Activated CD4-positive, CD25-positive, alpha-beta regulatory T cell treated with anti-CD3 and anti-CD28 coated beads, Interleukin-2, amount 50 U/mL, for 16 hours (primary cell): ENCODE data around the gene FAHD2A.
"Not testable (repeated sequence)": the region's sequence is repeated elsewhere in the genome, so short reads cannot be mapped to it uniquely, and the experiment has no call there.

ENCODE experiments used
- DNase-seq: peaks from one replicate; pipeline ENCODE4 v3.0.0-alpha.2; 2020; ENCODE audit warnings: low read depth, low spot score

Gene FAHD2A

DNA sequence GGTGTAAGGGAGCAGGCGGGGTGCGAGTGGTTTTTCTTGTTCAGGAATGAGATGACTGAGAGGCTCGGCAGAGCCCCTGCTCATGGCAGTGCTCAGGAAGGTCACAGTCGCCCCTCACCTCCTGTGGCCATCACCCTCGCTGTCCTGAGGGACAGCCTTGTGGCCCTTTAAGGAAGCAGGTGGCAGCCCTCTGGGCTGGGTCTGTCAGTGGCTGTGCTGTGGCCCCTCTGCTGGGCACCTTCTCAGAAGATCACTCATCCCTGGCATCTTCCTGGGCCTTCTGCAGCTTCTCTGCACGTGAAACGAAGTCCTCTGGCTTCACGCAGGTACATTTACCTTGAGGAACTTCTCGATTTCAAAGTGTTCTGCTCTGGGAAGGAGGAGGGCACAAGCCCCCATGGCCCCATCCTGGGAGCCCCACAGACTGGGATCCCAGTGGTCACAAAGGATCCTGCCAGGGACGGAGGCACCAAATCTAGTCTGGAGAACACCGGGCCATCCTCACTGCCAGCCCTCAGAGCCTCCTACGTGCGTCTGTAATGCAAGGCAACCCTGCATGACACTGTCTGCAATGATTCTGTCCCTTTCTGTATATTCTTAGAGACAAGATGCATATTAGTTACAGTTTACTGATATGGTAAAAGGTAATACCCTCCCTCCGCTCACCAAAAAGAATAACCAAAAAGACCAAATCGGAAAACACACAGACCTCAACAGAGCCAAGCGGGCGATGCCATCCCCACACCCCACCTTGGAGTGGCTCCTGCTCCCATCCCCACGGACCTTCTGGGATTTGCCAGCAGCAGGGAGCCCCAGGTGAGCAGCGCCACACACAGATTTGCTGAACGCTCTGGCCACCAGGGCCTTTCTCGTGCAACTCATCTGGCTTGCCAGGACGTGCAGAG is 25.9 kb upstream of the FAHD2A start:
- no peak for DNase-seq

DNA sequence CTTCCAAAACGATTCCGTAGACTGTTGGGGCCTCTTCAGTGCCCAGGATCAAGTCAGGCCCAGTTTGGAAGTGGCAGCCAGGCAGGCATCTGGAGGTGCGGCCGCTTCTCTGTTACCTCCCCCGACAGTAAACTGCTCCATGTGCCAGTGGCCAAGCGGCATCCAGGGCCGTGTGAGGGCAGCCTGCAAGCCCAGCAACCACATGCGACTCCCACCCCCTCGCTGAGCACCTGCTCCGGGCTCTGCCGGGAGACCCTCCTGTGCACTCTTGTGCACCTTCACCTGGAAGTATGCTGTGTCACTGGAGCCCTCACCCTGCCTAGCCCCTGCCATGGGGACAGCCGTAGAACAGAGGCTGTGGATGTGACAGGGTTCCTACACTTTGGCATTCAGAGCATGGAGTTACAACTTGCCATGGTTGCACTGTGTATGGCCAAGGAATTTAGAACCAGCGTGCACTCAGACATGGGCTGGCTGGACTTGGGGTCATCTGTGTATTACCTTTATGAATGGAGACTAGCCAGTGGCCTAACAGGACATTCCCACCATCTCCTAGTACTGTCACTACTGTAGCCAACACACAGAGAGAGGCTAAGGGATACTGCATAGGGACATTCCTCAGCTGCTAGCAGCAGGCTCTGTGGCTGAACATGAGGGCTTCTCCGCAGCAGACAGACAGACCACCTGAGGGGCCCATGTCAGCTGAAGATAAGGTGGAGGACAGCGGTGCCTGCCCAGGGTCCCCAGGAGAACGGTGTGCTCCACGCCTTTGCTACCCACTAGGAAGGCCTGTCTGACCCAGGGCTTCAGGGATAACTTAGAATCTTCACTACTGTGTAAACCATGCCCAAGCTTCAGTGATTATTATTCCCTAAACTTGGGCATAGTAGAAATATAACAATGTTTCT is 25.0 kb upstream of the FAHD2A start:
- no peak for DNase-seq

DNA sequence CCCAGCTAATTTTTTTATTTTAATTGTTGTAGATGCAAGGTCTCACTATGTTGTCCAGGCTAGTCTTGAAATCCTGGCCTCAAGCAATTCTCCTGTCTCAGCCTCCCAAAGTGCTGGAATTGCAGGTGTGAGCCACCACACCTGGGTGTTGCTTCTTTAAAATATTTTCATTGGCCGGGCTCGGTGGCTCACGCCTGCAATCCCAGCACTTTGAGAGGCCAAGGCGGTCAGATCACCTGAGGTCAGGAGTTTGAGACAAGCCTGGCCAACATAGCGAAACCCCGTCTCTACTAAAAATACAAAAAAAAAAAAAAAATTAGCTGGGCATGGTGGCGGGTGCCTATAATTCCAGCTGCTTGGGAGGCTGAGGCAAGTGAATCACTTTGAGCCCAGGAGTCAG is 24.2 kb upstream of the FAHD2A start:
- not testable (repeated sequence) for DNase-seq

DNA sequence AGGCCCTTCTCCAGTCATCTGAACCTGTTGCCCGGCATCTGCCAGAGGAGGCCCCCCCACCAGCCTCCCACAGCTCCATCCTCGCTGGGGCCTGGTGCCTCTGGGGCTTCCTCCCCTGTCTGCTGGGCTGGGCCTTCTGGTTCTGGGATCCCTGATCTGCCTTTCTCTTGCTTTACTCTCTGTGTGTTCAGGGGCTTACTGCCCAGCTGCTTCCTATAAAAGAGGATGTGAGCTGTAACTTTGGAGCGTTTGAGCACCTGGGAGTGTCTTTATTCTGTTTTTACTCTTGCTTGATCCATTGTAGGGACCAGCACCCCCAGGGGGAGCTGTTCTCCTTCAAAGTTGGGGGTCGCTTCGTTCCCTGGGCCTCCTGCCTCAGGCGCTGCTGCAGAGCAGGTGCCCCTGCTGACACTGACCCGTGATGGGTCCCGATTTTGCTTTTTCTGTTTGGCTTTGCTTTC is 23.1 kb upstream of the FAHD2A start:
- no peak for DNase-seq

DNA sequence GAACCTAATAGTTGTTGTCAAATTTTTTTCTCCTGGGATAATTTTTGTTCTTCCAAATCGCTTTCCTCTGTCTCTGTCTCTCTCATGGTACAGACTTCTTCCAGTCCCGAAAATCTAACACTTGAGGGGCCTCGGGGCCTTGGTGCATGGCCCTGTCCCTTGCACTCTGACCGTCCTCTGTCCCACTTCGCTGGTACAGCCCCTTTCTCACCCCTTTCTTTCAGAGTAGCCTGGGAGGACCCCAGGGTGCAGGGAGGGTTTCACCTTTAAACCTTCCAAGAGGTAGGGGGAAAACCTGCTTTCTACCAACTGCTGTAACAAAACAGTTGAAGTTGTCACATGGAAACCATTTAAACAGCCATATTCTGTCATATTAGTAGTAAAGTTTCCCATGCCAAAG is 22.2 kb upstream of the FAHD2A start:
- no peak for DNase-seq

DNA sequence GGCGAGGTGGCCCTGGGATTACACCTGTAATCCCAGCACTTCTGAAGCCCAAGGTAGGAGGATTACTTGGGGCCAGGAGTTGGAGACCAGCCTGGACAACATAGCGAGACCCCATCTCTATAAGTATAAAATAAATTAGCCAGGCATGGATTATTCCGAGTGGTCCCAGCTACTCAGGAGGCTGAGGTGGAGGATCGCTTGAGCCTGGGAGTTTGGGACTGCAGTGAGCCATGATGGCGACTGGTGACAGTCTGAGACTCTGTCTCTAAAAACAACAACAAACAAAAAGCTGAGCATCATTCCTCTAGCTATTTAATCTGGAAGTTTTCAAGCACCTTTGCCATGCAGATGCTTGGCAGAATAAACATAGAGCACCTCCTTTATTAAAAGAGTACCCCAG is 21.8 kb upstream of the FAHD2A start:
- DNase-seq, result no peak

DNA sequence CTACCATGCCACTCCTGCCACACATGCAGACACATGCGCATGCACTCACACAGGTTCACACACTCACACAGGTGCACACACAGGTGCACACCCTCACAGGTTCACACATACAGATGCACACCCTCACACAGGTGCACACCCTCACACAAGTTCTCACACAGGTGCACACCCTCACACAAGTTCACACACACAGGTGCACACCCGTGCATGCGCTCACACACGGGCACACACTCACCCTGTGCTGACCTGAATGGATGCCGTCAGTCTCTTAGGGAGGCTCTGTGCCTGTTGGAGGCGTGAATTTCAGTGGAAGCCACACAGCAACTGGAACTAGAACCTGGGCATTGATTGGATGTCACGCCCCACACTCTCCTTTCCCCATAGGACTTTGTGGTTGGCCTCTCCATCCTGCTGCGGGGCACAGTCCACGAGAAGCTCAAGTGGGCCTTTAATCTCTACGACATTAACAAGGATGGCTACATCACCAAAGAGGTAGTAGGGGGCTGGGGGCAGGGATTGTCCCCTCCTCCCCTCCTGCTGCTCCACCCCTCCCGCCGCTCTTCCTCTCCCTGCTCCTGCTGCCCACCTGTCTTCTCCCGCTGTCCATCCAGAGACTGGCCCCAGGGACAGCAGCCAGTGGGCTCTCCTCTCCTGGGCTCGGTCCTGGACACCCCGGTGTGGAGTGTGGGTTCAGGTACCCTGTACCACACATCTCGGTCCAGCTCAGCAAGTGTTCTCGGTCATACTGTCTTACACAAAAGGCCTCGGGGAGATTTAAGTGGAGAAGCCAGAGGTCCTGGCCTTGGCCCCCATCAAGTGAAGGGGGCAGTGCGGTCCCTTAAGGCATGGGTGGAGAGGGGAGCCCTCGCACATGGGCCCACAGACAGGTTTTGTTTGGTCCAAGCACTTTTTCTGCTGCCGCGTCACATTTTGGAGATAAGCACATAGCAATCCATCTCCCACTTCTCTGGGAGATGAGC is 21.0 kb upstream of the FAHD2A start:
- DNase-seq, result no peak

DNA sequence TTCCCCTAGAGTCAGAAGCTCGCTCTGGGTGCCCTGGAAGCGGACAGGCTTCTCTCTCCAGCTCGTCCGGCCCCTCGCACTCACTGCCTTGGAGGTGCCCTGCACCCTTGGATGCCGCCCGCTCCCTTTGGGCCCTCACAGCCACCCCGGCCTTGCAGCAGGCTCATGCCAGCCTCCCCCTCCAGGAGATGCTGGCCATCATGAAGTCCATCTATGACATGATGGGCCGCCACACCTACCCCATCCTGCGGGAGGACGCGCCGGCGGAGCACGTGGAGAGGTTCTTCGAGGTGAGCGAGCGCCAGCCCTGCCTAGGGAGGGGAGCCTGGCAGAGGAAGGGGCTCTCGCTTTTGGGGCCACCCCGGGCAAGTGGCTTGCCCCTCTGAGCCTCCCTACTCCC is 20.3 kb upstream of the FAHD2A start:
- DNase-seq, result no peak

DNA sequence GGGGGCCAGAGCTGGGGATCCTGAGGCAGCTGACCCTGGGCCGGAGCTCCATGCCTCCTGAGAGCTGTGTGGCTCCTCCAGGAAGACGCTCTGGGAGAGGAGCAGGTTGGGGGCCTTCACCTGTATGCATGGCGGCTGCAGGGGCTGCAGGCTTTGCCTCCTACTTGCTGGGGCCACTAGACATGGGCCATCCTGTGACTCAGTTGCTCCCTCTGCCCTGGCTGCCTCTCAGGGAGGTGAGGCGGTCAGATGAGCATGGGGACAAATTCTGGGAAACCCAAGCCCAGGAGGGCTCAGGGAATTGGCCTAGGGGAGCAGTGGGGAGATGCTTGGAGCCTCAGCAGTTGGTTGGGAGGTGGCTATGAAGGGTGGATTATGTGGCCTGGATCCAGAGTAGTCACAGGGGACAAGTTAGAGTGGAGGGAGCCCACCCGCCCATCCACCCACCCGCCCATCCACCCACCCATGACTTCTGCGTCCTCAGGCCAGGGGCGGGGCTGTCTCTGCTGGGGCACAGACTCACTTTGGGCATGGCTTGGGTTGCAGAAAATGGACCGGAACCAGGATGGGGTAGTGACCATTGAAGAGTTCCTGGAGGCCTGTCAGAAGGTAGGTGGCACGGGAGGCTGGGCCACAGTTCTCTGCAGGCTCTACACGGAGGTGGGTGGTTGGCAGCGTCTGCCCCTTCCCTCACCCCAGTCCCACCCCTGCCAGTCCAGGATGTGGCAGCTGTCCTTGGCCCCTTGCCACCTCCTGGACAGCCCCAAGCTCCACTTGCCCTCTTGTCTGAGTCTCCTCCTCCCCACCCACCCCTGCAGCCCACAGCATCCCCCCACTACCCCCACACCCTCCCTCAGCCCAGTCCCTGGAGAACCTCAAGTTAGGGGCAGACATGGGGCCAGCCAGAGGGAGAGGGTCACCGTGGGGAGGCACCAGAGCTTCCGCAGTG is 19.5 kb upstream of the FAHD2A start:
- no peak for DNase-seq

DNA sequence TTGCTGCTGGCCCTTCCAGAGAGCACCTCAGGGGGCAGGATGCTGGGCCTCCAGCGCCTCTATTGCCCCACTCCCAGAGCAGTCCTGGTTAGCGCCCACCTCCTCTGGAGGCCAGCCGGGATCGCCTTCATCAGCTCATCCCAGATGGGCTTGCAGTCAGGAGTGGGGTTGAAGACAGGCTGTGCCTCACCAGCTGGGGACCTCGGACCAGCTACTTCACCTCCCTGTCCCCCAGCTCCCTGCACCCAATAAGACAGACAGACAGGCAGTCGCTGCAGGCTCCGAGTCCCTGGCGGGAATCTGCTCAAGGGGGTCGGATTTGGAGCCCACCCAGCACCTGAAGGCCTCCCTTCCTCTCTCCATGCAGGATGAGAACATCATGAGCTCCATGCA is 18.9 kb upstream of the FAHD2A start:
- no peak for DNase-seq

DNA sequence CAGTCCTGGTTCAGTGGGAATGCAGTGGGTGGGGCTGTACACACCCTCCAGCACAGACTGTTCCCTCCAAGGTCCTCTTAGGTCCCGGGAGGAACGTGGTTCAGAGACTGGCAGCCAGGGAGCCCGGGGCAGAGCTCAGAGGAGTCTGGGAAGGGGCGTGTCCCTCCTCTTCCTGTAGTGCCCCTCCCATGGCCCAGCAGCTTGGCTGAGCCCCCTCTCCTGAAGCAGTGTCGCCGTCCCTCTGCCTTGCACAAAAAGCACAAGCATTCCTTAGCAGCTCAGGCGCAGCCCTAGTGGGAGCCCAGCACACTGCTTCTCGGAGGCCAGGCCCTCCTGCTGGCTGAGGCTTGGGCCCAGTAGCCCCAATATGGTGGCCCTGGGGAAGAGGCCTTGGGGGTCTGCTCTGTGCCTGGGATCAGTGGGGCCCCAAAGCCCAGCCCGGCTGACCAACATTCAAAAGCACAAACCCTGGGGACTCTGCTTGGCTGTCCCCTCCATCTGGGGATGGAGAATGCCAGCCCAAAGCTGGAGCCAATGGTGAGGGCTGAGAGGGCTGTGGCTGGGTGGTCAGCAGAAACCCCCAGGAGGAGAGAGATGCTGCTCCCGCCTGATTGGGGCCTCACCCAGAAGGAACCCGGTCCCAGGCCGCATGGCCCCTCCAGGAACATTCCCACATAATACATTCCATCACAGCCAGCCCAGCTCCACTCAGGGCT is 17.5 kb upstream of the FAHD2A start:
- no peak for DNase-seq

DNA sequence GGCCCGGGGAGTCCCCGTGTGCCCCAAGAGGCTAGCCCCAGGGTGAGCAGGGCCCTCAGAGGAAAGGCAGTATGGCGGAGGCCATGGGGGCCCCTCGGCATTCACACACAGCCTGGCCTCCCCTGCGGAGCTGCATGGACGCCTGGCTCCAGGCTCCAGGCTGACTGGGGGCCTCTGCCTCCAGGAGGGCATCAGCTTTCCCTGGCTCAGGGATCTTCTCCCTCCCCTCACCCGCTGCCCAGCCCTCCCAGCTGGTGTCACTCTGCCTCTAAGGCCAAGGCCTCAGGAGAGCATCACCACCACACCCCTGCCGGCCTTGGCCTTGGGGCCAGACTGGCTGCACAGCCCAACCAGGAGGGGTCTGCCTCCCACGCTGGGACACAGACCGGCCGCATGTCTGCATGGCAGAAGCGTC is 16.9 kb upstream of the FAHD2A start:
- DNase-seq, result no peak

DNA sequence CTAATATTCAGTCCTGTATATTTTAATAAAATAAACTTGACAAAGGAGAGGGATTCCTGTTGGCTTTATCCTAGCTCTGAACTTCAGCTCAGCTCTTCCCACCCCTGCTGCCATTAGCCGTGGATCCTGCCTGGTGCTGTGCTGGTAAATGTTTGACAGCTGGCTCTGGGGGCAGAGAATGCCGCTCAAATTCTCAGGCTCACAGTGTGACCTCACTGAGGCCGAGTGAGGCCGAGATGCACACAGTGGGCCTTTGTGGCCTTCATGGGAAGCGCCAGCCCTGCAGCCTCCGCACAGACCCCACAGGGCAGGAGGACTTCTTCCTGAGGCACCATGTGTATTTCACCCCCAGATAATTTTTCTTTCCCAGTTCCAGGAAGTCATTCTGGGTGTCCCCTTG is 16.5 kb upstream of the FAHD2A start:
- no peak for DNase-seq

DNA sequence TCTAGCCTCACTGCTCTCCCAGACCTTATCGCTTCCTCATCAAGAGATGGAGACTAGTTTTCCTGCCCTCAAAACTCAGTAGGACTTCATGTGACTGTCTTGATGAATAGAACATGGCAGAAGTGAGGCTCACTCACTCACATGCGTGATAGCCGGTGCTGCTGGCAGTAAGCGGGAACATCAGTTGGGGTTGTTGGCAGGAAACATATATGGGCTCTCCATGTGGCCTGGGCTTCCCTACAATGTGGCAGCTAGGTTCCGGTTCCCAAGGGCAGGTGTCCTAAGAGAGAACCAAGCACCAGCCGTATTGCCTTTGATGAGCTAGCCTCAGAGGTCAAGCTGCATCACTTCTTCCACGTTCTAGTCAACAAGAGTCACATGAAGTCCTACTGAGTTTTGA is 15.2 kb upstream of the FAHD2A start:
- DNase-seq, result no peak

DNA sequence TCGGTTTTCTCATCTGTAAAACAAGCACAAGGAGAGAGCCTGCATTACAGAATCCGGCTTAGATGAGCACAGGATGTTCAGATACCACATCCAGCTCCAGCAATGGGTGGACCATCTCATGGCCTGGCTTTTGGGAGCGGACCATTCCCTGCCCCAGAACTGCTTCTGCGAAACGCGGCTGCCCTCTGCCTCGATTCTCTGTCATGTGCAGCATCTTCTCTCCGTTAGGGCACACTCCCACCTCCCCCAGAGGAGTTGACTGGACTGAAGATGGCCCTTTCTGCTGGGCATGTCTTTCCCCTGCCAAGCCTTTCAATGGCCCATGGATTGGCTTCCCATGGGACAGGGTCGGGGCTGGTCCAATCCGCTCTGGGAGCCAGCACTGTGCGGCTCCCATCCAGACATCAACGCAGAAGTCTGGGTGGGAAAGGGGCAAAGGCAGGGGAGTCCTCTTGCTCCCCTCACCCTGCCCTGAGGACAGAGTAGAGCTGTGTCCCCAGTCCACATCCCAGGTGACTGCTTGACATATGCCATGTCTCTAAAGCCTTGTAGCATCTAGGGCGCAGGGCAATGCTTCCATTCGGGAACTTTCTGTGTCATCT is 14.3 kb upstream of the FAHD2A start:
- no peak for DNase-seq

DNA sequence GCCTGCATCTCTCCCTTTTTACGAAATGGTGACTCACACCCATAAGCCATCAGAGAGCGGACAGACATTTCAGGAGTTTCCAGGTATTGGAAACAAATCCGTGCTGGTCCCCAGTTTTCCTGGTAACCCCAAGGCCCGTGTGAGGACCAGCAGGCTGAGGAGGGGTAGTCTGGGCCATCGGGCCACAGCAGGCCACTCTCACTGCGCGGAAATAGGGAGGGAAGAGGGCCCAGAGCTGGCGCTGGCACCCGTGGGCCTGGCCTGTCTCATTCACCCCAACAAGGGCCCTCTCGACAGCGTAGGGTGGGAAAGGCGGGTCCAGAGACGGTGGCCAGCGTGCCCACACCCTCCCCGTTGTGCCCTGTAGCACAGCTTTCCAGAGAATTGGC is 13.7 kb upstream of the FAHD2A start:
- no peak for DNase-seq

DNA sequence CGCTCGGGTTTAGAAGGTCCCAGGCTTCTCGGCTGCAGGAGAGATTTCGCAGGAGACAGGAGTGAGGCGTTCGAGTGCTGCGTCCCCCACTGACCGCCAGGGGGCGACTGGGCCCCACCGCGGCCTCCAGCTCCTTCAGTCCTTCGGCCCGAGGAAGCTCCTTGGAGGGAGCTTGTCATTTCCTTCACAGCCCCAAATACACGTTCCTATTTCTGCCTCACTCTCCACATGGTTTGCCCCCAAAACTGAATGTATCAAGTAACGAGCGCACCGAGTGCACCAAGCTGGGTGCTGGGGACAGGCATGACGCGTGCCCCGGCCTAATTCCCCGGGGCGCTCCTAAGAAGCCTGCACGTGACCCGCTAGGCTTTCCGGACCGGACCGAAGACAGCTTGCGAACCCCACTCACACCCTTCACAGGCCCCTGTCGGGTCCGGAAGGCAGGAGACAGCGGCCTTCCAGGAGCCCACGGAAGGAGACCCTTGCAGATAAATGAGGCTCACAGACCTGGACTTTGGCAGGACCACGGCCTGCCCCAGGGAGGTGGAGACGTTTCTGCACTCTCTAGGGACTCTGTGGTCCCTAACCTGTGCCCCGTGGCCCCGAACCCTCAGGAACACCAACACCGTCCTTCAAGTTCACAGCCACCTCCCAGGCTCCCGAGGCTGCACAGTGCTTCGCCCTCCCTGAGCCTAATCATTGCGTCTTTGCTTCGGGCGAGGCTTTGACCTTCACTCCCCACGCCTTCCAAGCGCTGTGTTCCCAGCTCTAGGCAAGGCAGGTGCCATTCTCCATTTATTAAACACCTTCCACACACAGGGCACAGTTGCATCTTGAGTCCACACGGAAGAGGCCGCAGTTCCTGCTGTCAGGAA is 13.0 kb upstream of the FAHD2A start:
- DNase-seq, result no peak

DNA sequence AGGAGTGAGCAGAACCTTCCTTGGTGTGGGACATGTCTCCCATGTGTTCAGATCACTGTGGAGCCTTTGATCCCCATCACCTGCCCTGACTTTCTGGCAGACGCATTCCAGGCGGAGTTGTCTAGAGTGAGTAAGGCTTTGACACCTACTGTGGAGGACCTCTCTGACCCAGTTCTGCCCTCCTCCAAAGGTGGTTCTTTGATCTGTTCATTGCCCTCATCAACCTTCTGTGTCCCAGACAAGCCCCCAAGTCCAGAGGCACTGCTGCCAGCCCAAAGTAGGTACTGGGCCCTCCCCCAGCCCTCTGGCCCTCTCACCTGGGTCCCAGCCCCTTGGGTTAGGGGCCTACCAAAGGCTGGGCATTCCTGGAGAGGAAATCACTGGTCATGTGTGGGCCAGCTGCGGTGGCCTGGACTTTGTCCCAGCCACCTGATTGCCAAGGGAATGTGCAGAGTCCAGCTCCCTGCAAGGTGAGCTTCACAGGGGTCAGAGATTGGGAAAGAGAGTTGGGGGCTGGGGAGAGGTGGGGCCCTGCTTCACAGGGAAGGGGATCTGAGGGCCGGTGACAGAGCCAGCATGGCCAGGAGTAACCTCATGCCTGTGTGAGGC is 12.1 kb upstream of the FAHD2A start:
- DNase-seq, result no peak
